Activated CD8-positive, alpha-beta T cell treated with anti-CD3 and anti-CD28 coated beads for 36 hours (primary cell): ENCODE data around the gene CASTOR2. TPM values are rescaled to one million over a fixed set of nuclear protein-coding genes. Genes with fewer than 3 reads are reported as not detected.
"Not testable (repeated sequence)": the region's sequence is repeated elsewhere in the genome, so short reads cannot be mapped to it uniquely, and the experiment has no call there.

ENCODE experiments used
- ATAC-seq: fragments of 200-7000 bp; cut with Tn5 transposase; one replicate; pipeline ENCODE4 v1.10.0; 2021; ENCODE audit warnings: mild to moderate bottlenecking, moderate library complexity
- CTCF ChIA-PET: fragments of 350-600 bp; sonication (Branson Sonifier 250); formaldehyde crosslinking; loops from one replicate; lab custom pipeline; 2021; ENCODE audit warnings: antibody characterized with exemption; lab: Charles Lee
- POLR2A ChIA-PET: fragments of 350-600 bp; sonication (Branson Sonifier 250); formaldehyde crosslinking; loops from one replicate; lab custom pipeline; 2021; ENCODE audit warnings: antibody characterized with exemption; lab: Charles Lee
- DNase-seq: peaks from one replicate; pipeline ENCODE4 v3.0.0-alpha.2; 2020
- H3K27ac Mint-ChIP-seq: one replicate; pipeline ENCODE4 v1.8.0; 2021; ENCODE audit warnings: mild to moderate bottlenecking, mixed read lengths
- H3K27me3 Mint-ChIP-seq: one replicate; pipeline ENCODE4 v1.8.0; 2021; ENCODE audit warnings: mixed read lengths
- H3K36me3 Mint-ChIP-seq: one replicate; pipeline ENCODE4 v1.8.0; 2021; ENCODE audit warnings: low read depth, mixed read lengths
- H3K4me1 Mint-ChIP-seq: one replicate; pipeline ENCODE4 v1.8.0; 2021; ENCODE audit warnings: low read depth, mixed read lengths
- H3K4me3 Mint-ChIP-seq: one replicate; pipeline ENCODE4 v1.8.0; 2021; ENCODE audit warnings: mild to moderate bottlenecking, moderate library complexity, mixed read lengths
- H3K9me3 Mint-ChIP-seq: one replicate; pipeline ENCODE4 v1.8.0; 2021; ENCODE audit warnings: mixed read lengths
- CTCF ChIP-seq: fragments of 200-600 bp; IDR thresholded peaks from one replicate; pipeline ENCODE4 v1.8.0; 2022; ENCODE audit warnings: antibody characterized with exemption, mild to moderate bottlenecking
- intact Hi-C: fragments of 100-400 bp; cut with micrococcal nuclease; formaldehyde crosslinking; loops from one replicate; pipeline ENCODE4 v1.10.0; 2022
- total RNA-seq, 2 experiments: library from RNA; stranded (reverse); gene quantifications; one replicate each; pipeline ENCODE4 v1.2.3, GENCODE V29; 2021

The CASTOR2 gene
- total RNA-seq, 2 experiments from 2014 or later: 3.1 to 3.4 TPM

DNA sequence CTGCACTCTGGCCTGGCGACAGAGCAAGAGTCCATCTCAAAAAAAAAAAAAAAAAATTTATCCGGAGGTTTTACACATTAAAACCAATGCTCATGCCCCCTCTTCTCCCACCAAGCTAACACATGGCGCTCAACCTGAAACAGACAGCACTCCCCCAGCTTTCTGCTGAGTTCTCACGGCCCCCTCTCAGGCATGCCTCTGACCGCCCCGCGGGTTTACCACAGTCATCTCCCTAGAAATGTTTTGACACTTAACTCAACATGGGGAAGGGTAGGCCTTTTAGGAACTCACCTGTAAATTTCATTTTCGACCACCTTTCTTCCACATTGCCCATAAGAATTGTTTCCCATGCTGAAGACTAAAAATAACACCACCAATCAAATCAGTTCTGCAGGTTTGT lies 99.8 kb downstream of the CASTOR2 start:
- H3K36me3 Mint-ChIP-seq: peaks cover 46% of the 10 kb centered on the region
- DNase-seq: no peak
- POLR2A ChIA-PET: interaction anchor here (1.5 kb wide), 1 partner anchor 9 kb away, joined by 4 read pairs; the partner anchor contains the start of gene RCC1L
- TF ChIP-seq CTCF: no peak
- no peak overlapping the region for H3K27ac Mint-ChIP-seq
- no peaks in the 10 kb centered on the region for H3K9me3 Mint-ChIP-seq
- intact Hi-C loops: no loop called here
- ATAC-seq: no peak
- H3K27me3 Mint-ChIP-seq: no peaks in the 10 kb centered on the region
- peaks cover 2% of the 10 kb centered on the region for H3K4me1 Mint-ChIP-seq
- H3K4me3 Mint-ChIP-seq: no peak overlapping the region
- CTCF ChIA-PET: interaction anchor here (0.6 kb wide), 1 partner anchor 1138 kb away, joined by 3 read pairs; the partner anchor contains the start of gene SRRM3

- Mint-ChIP-seq H3K27ac (no peak overlapping the region), H3K27me3 (no peaks in the 10 kb centered on the region), H3K36me3 (peaks cover 44% of the 10 kb centered on the region), H3K4me3 (no peak overlapping the region), H3K9me3 (no peaks in the 10 kb centered on the region), H3K4me1 (peaks cover 2% of the 10 kb centered on the region)
- ATAC-seq (no peak), DNase-seq (no peak)
- TF ChIP-seq CTCF: no peak
- CTCF ChIA-PET: interaction anchor here (0.6 kb wide), 1 partner anchor 1137 kb away, joined by 3 read pairs; the partner anchor contains the start of gene SRRM3
- POLR2A ChIA-PET: interaction anchor here (1.5 kb wide), 1 partner anchor 9 kb away, joined by 4 read pairs; the partner anchor contains the start of gene RCC1L
- intact Hi-C loops: no loop called here
Measured at GRCh38 chr7:75064801-75065200, 100.3 kb downstream of the CASTOR2 start.

DNA sequence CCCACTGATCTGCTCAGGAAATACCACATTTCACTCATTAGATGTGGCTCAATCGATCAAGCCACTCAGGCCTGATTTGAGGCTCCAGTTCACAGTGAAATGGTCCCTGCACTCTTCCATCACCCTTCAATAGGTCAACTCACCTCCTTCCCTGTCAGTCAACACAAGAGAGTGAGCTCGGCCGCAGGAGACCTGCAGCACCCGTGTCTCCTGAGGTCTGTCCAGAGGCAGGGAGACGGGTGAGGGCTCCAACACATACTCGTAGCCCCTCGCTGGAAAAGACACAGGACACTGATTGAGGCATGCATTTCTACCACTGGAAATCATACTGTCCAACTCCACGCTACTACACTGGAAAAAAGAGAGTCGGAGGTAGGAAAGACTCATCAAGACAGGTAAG lies 102.0 kb downstream of the CASTOR2 start:
- H3K27ac Mint-ChIP-seq: no peak overlapping the region
- intact Hi-C loops: no loop called here
- no peak for TF ChIP-seq CTCF
- no peaks in the 10 kb centered on the region for H3K9me3 Mint-ChIP-seq
- no peak for ATAC-seq
- POLR2A ChIA-PET: no interaction called here
- CTCF ChIA-PET: no interaction called here
- H3K4me3 Mint-ChIP-seq: no peak overlapping the region
- H3K27me3 Mint-ChIP-seq: no peaks in the 10 kb centered on the region
- no peak for DNase-seq
- peaks cover 40% of the 10 kb centered on the region for H3K36me3 Mint-ChIP-seq
- peaks cover 6% of the 10 kb centered on the region for H3K4me1 Mint-ChIP-seq

DNA sequence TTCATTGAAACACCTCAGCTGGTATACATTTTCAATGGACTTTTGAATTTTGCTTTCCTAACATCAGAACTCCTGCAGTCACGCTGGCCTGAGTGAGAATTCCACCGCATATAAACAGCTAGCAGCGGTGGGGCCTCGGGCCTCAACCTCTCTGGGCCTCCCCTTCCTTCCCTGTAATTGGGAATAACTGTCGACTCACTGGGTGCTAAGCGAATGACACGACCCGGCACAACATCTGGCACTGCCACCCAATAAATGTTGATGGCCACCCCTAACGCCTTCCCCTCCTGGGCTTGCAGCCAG lies 108.4 kb downstream of the CASTOR2 start:
- H3K36me3 Mint-ChIP-seq: peaks cover 17% of the 10 kb centered on the region
- peak overlapping the region; percentile 84 for H3K4me3 Mint-ChIP-seq
- intact Hi-C loops: loop anchor here (10.0 kb wide), 1 partner anchor 692 kb away; no protein-coding TSS in a partner anchor
- CTCF ChIA-PET: interaction anchor here (0.9 kb wide), 1 partner anchor 569 kb away, joined by 3 read pairs; no protein-coding TSS in a partner anchor
- POLR2A ChIA-PET: interaction anchor here (1.2 to 1.6 kb wide), 3 partner anchors 8 to 13 kb away, joined by 4 read pairs; no protein-coding TSS in a partner anchor
- no peaks in the 10 kb centered on the region for H3K9me3 Mint-ChIP-seq
- TF ChIP-seq CTCF: no peak
- ATAC-seq (no peak), DNase-seq (no peak)
- H3K4me1 Mint-ChIP-seq: peaks cover 10% of the 10 kb centered on the region
- H3K27me3 Mint-ChIP-seq: no peaks in the 10 kb centered on the region
- H3K27ac Mint-ChIP-seq: peak overlapping the region; percentile 93

DNA sequence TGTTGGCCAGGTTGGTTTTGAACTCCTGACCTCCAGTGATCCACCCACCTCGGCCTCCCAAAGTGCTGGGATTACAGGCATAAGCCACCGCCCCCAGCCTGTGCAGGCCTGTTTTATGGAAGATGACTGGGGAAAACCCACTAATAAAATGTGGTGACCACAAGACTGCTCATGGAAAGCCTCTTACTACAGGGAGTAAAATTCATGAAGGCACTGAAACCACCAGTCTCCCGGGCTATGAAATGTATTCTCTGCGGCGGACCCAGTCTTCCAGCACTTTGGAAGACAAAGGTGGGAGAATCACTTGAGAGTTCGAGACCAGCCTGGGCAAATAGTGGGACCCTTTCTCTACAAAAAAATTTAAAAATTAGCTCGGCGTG lies 109.7 kb downstream of the CASTOR2 start:
- intact Hi-C loops: loop anchor here (10.0 kb wide), 1 partner anchor 691 kb away; no protein-coding TSS in a partner anchor
- peaks cover 11% of the 10 kb centered on the region for H3K36me3 Mint-ChIP-seq
- H3K27me3 Mint-ChIP-seq, ATAC-seq, H3K9me3 Mint-ChIP-seq, CTCF ChIA-PET, H3K4me1 Mint-ChIP-seq, DNase-seq: not testable (repeated sequence)
- peak overlapping the region; percentile 84 for H3K4me3 Mint-ChIP-seq
- POLR2A ChIA-PET: interaction anchor here (1.5 kb wide), 1 partner anchor 10 kb away, joined by 4 read pairs; no protein-coding TSS in a partner anchor
- H3K27ac Mint-ChIP-seq: peak overlapping the region; percentile 93

Other genes starting within 250 kb of the CASTOR2 start
- 1 to 10 TPM; 2.2 to 2.4 TPM for gene NCF1, start 190.7 kb upstream of the CASTOR2 start, total RNA-seq
- 1 to 10 TPM; 2.8 to 4.1 TPM for gene GTF2IRD2, start 113.1 kb upstream of the CASTOR2 start, total RNA-seq
- gene RCC1L, start 109.1 kb downstream of the CASTOR2 start, total RNA-seq: 10 to 100 TPM; 55.1 to 55.2 TPM
- gene GTF2IRD2B, start 127.9 kb downstream of the CASTOR2 start, total RNA-seq: 10 to 100 TPM; 13.4 to 18.9 TPM